Measurements from ENCODE around the gene NFIB.

Gene NFIB

DNA sequence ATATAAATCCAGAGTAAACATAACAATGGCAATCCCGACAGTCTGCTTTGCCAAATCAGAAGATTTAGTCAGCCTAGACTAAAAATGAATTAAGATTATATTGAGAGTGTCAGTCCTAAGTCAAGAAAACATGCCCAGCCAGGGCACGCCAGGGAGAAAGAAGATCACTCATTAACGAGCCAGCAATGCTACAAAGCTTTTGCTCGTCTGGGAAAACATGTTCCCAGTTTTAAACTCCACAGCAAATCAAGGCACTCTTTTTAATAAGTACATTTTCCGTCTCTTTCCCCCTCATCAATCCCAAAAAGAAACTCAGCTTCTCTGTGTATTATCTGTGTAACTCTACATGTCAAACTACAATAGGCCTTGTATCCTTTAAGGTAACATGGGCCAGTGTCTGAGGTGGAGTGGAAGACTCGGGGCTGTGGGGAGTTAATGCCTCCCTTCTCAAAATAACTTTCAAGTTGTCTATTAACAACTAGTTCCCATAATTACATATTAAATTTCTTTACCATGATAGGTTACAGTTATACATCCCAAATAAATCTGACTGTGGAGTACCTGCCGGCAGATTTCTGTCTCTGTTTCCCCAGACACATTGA is 40.9 kb downstream of the NFIB start:
- DNase-seq = no peak

DNA sequence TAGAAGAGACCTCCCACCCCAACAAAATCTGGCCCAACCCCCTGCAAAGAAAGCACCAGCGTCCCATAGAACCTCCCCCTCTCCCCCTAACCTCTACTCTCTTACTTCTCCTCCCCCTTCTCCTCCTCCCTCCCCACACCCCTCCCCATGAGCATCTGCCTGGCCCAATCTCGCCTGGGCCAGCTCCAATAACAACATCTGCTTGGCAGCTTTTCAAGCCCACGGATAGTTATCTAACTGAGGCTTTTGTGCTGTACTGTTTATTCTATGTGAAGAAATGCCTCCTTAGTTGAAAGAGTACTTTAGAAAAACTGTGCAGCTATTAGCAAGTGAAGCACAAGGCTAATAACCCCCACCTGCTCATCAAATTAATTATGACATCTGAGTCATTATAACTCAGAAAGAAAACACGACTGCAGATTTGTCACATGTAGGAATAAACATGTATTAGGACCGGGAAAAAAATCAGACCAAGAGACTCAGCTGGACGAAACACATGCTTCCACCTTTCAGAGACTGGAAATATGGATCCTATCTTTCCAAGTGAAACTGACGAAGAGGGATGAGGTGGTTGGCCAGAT is 42.8 kb downstream of the NFIB start:
- no peak for DNase-seq

DNA sequence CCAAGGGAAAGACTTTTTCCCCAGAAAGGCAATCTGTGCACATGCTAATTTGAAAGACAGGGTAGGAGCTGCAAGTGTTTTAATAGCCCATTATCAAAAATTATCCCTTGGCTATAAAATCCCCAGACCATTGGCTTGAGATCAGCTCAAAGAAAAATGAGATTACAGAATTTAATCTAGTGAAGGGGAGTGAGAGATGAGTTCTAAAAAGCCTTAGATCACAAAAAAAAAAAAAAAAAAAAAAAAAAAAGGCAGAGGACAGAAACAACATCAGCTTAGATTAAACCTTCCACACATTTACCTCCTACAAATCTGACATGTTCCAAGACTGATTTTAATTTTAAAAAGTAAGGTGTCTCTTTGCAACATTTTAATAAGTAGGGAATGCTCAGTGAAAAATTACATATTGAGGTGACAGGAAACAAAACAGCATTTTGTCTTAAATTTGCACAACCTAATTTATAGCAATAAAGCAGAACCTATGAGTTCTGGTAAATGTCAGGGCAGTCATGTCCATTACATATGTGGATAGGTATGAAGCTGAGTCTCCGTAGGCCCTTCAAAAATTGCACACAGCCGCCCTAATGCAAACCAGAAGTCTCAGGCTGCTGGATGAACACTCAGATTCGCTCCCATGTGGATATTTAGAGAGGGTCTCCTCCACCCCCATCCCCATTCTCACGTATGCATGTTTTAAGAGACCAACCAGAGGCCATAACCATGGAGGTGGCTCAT is 43.4 kb downstream of the NFIB start:
- DNase-seq = no peak

DNA sequence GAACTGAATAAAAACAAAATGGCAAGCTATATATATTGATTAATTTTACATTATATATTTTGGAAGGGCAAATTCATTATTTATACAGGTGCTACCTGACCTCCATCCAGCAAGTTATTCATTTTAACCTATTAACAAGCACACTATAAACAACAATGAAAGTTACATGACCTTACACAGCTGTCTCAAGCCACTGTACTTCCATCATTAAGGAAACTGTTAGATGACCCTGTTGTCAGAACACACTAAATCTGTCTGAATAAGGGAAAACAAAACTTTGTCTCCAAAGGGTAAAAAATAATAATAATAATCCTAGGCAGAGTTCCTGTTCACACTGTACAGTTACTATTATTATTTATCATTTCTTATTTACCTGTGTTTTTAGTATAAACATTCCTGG is 44.0 kb downstream of the NFIB start:
- no peak for DNase-seq

DNA sequence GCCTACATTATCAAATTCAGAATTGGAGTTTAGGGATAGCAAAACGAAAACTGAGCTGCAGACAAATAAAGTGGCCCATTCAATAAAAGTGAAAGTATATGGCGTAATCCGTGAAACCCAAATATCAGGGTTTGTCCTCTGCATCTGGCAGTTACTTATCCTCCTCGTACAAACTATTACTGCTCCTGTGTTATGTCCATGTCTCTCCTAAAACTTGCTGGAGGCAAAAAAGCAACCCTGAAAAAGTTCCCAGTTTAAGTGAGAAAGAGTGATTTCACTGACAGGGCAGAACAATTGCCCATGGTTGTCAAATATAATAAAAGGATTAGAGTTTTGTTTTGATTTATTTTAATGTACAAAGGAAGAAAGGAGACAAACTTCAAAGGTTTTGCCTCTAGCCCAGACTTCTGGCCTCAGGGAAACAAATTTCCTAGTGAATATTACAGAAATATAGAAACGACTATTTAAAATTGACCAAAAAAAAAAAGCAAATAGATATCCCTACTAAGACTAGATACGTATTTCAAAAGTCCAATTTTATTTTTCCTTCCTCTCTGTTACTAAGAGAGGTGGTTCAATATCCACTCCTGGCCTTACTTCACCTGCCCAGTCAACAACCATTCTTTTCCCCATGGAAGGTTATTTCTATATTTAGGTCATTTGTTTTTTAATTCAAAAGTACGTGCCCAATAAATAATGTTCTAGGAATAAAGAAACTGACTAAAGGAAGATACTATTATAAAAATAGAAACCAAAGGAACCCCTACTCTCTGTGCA is 50.0 kb downstream of the NFIB start:
- no peak for DNase-seq

DNA sequence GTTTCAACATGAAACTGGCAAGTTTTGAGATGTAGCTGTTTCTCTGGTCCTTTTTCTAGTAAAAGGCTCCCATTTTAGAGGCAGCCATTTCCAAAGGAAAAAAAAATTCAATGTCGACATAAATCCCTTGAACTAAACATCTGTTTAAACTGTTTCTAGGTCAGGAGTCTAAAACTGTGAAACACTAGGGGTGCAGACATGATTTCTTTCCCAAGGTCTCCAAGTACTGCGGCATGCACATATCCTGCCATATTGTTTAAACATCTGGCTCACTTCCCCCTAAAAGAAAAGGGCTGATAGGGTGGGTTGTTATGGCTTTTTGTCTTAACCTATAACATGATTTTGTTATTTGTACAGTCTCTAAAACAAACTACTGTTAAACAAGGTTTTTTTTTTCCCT is 51.1 kb downstream of the NFIB start:
- no peak for DNase-seq

DNA sequence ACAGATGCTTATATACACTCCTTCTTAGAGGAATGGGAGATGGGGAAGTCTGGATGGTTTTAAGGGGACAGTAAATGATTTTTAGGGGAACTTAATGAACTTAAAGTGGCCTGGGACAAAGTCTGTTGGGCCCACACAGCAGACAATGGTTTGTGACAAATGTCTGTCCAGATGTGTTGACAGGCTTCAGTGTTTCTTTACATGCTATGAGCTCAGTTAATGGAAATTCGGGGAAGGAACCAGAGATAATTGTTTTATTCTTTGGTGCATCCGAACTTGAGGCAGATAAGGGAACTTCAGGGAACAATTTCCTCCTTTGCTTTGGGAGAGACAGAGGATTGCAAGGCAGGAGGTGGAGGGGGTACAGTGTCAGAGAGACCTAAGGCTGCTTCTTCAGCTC is 52.3 kb downstream of the NFIB start:
- no peak for DNase-seq

DNA sequence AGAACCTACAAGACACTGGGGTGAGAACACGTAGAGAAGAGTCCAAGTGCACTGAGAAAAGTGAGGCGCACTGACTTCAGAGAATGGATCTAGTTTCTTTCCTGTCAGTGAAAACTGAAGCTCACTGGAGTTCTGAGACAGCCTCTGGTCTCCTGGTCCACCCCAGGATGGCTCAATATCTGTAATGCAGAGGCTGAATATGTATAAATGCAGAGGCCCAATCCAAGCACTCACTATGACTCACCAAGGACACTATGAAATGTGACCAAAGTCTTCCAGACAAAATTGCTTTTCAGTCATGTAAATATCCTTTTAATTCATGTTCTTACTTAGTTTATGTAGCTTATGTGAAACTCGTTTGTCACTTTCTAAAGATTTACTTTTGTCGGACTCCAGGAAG is 53.8 kb downstream of the NFIB start:
- DNase-seq = no peak

DNA sequence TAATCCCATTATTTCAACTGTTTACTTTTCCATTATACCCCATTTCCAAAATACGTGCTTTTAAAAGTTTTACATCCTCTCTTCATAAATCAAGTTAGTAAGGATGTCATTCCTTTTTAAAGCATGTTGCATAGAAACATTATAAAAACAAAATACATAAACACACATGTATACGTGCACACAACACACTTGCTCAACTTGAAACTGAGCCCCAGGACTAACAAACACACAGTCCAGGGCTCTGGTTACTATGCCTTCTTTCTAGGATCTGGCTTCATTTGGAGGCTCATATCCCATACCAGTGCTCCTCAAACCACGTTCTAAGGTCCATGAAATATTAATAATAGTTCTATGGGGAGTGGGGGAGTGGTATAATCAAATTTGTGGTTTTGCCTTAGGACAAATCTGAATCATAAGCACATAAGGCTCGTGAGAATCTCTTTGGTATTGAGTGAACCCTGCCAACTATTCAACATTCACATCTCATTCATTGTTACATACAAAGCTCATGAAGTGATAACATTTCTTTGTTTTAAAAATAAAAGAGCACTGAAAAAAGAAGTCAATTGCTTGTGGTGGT is 55.2 kb downstream of the NFIB start:
- no peak for DNase-seq

DNA sequence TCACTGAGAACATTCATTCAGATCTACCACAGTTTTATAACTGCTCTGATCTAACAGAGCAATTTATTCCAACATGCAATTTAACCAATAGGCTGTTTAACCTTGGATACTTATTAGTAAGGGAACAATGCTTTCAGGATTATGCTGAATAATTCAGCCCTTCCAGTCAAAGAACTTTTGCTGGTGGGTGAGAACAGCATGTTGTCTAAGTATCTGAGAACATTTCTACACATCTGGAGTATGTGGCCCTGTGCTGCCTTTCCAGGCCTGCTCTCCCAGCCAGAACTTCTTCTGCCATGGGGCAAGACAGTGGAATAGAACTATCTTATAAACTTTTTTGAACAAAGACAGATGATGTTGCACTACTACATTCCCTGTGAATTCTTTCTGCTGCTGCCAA is 55.8 kb downstream of the NFIB start:
- DNase-seq = no peak

DNA sequence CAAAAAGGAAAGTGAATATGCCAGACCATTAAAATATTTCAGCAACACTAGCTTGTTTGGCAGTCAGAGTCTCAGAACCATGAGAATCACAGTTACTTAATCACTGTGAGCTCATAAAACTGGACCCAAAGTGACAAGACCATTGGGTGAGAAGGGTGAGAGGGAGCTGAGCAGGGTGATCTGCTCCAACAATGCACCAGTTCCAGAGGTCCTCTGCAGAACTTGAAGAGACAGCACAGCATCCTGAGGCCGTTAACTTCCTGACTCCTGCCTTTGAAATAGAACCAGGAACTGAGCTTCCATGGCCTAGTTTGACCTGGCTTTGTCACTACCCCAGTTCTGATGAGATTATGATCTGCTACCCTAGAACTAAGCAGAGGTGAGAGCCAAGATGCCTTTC is 57.4 kb downstream of the NFIB start:
- no peak for DNase-seq

DNA sequence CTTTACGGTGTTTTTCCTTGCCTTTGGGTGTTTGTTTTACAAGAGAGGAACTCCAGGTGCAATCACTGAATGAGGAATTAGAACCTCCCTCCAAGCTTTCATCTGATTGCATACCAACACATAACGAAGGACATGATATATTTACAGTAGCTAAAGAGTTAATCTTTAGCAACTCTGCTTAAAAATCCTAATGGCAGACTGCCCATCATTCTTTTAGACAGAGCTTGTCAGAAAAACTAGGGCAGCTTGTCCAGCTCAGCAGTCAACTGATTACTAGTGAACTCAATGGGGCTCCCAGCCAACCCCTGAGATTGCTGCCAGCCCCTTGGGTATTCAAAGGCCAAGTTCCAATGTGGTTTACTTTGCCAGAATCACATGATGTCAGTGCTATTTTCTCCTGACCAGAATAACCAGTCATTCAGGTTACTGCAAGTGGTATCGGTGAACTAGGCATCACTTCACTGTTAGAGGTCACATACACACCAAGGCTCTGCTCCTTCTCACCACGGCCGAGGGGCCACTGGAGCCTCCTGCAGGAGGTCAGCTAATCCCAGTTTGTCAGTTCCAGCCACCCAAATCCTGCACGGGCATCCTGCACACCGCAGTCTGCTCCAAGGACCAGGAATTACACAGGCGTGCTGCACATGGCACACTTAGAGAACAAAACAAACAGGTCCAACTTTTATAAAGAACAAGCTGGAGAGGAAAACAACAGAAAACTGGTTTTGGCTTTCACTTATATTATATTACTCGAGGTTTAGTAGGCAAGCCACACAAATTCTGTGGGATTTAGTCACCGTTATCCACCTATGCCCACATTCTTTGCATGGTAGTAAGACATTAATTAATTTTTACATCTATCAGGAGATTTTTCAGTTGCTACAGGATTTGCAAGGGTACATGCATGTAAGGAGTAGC is 62.5 kb downstream of the NFIB start:
- DNase-seq = no peak

DNA sequence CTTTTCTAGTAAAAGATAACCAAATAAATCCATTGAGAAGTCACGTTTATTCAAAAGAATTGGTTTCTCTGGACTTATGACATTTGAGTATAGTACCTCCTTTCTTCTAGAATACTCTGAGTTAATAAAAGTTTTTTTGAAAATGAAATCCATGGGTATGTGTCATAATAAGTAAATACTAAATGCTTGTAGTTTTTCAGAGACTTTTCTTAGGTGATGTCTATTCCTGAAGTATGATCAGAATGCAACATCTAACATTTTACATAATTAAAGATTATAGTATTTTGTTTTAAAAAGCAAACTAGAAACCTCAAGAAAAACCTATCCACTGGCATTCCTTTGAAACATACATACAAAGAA is 63.2 kb downstream of the NFIB start:
- no peak for DNase-seq

DNA sequence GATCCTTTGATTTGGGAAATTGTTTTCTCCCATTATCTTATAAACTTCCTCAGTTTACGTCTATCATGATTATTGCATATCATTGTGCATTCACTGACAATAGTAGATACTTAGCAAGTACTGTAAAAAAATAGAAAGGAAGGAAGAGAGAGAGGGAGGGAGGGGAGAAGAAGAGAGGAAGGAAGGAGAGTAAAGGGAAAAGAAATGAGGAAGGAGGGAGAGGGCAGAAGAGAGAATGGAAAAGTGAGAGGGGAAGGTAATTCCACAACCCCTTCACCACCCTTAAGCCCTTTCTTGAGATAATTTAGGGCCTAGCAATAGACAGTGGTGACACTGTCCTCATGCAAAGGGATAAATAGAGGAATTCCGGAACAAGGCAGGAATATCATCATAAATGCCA is 64.4 kb downstream of the NFIB start:
- DNase-seq = no peak

DNA sequence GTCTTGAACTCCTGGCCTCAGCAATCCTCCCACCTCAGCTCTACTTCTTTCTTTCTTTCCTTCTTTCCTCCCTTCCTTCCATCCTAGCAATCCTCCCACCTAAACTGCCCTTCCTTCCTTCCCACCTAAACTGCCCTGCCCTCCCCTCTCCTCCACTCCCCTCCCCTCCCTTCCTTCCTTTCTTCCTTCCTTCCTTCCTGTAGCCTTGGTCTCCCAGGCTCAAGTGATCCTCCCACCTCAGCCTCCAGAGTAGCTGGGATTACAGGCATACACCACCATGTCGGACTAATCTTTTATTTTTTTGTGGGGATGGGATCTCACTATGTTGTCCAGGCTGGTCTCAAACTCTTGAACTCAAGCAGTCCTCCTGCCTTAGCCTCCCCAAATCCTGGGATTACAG is 65.8 kb downstream of the NFIB start:
- DNase-seq = no peak

DNA sequence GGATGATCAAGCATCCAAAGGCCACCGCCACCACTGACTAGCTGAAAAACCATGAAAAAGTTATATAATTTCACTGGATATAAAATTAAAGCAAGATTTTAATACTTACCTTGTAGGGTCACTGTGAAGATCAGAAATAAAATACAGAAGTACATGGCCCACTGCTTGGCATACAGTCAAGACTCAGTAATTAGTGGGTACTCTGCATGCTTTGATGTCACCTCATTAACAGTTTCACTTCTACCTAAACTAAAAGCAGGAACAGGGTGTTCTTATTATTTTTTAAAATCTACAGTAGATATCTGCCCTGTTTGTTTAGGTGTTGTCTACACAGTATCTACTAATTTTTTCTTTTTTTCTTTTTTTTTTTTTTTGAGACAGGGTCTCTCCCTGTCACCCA is 66.4 kb downstream of the NFIB start:
- no peak for DNase-seq

DNA sequence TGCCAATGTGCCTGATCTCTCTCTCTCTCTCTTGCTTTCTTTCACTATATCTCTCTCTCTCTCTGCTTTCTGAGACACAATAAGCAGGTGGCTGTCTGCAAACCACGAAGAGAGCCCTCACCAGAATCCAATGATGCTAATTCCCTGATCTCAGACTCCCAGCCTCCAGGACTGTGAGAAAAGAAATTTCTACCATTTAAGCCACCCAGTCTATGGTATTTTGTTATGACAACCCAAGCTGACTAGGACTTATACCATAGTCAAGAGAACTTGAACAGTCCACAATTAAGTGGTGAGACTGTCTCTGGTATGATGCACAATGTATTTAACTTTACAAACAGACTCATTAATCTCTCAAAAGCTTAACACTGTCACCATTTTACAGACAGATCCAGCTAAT is 67.0 kb downstream of the NFIB start:
- DNase-seq = no peak

DNA sequence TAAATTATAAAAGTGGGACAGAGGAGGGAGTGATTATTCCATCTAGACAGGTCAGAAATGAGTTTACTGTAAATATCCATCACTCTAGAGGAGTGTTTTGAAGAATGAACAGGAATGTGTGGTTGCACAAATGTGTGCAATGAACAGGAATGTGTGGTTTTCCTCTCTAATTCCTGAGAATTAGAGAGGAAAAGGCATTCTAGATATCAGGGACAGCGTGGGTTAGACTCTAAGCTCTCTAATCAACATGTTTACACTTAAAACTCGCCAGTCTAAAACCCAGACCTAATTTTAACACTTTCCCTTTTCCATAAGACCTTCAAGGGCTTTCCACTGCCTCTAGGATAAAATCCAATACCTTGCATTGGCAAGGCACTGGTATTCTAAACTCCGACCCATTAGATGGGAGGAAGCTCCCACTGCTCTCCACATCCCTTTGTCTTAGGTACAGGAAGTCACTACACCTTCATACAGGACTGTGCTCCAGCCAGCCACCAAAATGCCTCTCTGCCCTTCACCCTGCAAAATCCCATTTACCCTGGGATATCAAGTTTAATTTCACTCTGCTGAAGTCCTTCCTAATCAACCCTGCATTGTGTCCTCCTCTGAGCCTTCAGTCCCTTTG is 67.9 kb downstream of the NFIB start:
- no peak for DNase-seq

DNA sequence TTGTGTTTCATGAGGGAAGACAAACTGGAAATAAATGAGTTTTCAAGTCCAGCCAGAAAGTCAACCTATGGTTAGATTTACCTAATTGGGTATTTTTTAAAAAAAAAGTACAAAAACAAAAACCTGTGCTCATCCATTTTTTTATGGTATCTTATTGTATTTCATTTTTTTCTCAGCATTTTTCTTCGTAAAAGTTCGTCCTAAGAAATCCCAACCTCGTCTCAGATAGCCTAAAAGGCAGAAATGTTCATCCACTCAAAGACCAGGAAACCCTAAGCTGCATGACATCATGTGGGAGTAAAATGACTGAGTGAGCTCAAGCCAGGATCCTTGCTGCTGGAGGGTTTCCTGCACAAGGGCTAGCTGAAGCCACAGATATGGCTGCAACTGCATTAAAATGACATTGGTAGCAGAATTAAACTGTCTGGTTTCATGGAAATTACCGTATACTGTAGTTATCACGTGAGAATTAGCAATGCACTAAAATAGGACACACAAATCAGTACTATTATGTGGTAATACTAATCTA is 70.4 kb downstream of the NFIB start:
- no peak for DNase-seq

DNA sequence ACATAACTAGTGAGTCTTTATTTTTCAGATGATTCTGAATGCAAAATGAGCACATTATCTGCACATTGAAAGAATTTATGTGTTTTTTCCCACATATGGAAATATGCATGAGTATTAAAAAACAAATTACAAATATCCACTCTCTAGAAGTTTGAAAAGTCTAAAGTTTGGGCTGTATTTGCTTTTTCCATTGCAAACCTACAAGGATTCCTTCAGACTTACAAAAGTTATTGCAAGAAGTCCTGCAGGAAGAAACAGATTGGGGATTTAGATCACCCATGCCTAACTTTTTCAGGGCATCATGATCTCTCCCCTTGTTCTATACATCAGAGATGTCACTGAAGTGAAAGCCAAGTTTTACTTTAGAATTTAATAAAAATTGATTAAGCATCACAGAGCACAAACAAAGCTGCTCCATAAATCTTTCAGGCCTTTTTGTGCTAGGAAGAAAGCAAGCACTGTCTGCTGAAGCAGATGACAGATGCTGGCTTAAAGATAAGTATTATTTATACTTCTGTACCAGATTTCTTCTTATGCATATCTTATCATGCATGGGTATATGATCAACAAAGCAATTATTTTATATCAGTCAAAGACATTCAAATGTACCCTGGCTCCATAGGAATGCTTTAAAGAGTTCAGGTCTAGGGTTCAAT is 71.7 kb downstream of the NFIB start:
- DNase-seq = no peak

DNA sequence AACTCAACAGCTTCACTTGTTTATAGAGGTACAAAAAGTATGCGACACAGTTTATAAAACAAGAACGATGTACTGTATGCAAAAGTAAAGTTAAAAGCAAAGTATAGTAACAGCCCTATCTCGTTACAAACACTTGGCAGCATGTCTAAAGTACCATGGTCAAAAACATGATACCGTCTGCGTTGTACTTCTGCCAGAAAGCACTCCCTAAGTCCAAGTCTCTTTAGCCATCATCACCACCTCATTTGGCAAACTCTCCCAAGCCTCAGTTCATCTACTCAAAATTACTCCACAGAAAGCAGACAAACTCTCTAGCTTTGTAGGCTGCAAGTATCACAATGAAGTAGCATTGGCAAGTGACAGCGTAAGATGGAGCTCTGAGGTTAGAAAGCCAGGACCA is 73.4 kb downstream of the NFIB start:
- no peak for DNase-seq

Data from stimulated activated naive CD4-positive, alpha-beta T cell treated with Interleukin-2 at 50 U/mL for 16 hours (primary cell).